HG02840 (cell line): Measurements from ENCODE around the gene MICB.

Experiments
- ATAC-seq: cut with Tn5 transposase; IDR thresholded peaks from one replicate; pipeline ENCODE4 v1.9.1; 2021; ENCODE audit warnings: mild to moderate bottlenecking, moderate library complexity, moderate number of reproducible peaks; ENCODE audit not compliant: unreplicated experiment, low FRiP score

The MICB gene

DNA sequence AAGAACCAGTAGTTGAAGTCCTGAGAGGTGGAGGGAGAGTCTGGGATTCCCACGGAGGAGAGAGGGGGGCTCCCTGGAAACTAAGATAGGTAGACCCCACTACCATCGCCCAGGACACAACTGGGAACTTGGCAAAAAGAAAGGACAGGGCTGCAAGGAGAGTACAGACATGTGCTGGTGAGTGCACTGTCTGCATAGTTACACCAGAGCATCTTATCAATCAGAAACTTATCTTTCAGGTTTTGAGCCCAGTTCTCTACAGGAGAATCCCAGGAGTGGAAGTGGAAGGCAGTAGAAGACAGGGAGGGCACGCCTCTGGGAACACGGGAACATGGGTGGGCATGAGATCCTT is 61.6 kb downstream of the MICB start:
- ATAC-seq: no peak

DNA sequence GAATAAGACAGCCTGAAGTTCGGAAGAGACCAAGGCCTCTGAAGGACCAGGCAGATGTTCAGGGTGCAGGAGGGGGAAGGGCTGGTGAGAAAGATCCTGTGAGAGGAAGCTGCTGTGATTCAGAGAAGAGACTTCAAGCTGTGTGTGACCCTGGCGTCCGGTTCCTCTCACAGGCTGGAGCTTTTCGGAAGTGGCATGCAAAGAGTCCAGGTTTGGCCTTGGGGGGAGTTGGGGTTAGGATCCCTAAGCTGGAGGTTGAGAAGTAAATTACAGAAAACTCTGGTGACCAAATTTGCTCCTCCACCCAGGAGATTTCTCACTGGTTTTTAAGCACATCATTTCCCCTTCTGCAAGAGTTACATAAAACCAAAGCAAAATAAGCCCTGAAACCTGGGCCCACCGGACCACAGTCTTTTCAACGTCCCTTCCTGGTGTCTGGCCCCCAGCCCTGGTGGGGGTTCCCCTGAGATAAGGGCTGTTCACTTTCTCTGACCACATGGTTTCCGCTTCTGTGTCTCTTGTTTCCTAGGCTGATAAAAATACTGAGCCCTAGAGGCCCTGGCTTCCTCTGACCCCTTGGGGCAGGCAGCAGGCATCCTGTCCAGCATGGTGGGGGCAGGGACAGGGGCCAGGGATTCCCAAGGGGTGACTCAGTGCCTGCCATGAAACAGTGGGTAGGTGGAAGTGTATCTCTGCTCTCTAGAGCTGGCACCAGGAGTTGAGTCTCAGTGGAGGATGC is 62.2 kb downstream of the MICB start:
- peak; percentile 71 for ATAC-seq

DNA sequence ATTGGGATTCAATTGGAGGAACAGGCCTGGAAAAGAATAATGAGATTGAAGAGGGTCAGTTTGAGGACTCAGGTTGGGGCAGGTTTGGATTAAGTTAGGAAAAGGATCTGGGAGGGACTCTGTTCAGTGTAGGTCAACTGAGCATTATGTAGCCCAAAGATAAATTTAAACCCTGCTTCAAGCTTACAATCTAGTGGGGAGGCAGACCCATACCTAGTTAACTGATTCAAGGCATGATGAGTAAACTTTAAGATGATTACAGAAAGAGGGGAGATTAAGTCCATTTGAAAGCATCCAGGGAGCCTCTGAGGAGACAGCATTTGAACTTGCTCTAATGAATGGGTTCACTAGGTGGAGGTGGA is 62.7 kb downstream of the MICB start:
- no peak for ATAC-seq
